SK-N-SH treated with all-trans-retinoic acid at 6 μM for 48 hours (cell line): ENCODE data around the gene OMP.

Experiments
- ATAC-seq: fragments of 200-7000 bp; cut with Tn5 transposase; 3 replicates; pipeline ENCODE4 v1.9.1; 2020; ENCODE audit warnings: mild to moderate bottlenecking, moderate library complexity
- CSRNP3 ChIP-seq: fragments of 250-450 bp; sonication (Bioruptor Pico); IDR thresholded peaks from 2 replicates; pipeline ENCODE4 v1.5.1; 2021; ENCODE audit warnings: mild to moderate bottlenecking, moderate library complexity
- OSR1 ChIP-seq: fragments of 250-450 bp; sonication (Bioruptor Pico); IDR thresholded peaks from 2 replicates; pipeline ENCODE4 v1.8.0; 2022; ENCODE audit warnings: moderate library complexity, mild to moderate bottlenecking, inconsistent platforms
- PPARA ChIP-seq: fragments of 250-450 bp; sonication (Bioruptor Pico); IDR thresholded peaks from 2 replicates; pipeline ENCODE4 v1.5.0; 2020; ENCODE audit warnings: mild to moderate bottlenecking, borderline replicate concordance
- TCF4 ChIP-seq: fragments of 250-450 bp; sonication (Bioruptor Pico); IDR thresholded peaks from 2 replicates; pipeline ENCODE4 v1.8.0; 2021; ENCODE audit warnings: mild to moderate bottlenecking, moderate library complexity, borderline replicate concordance
- TOX ChIP-seq: fragments of 250-450 bp; sonication (Bioruptor Pico); IDR thresholded peaks from 2 replicates; pipeline ENCODE4 v1.8.0; 2021; ENCODE audit warnings: mild to moderate bottlenecking, moderate library complexity, borderline replicate concordance
- ZFP3 ChIP-seq: fragments of 250-450 bp; sonication (Bioruptor Pico); IDR thresholded peaks from 2 replicates; pipeline ENCODE4 v1.5.0; 2020; ENCODE audit warnings: mild to moderate bottlenecking, moderate library complexity
- ZFP30 ChIP-seq: fragments of 450-650 bp; formaldehyde crosslinking; IDR thresholded peaks from 2 replicates; pipeline ENCODE4 v1.5.0; 2022; ENCODE audit warnings: mild to moderate bottlenecking, moderate library complexity
- ZNF565 ChIP-seq: fragments of 450-650 bp; formaldehyde crosslinking; conservative IDR thresholded peaks from 2 replicates; pipeline ENCODE4 v1.5.0; 2020; ENCODE audit warnings: low read depth, mild to moderate bottlenecking, moderate library complexity

OMP gene

GRCh38 chr11:77152846-77153245, 50.2 kb downstream of the OMP start:
- TF ChIP-seq ZNF565: no peak
- TF ChIP-seq TOX (CRISPR knock-in tag): no peak
- TF ChIP-seq ZFP30 (CRISPR knock-in tag): no peak
- TF ChIP-seq PPARA (CRISPR knock-in tag): no peak
- TF ChIP-seq OSR1 (CRISPR knock-in tag): no peak
- TF ChIP-seq ZFP3: no peak
- TF ChIP-seq TCF4 (CRISPR knock-in tag): no peak
- no peak for TF ChIP-seq CSRNP3 (CRISPR knock-in tag)
- ATAC-seq: no peak
